Right lobe of liver (tissue), 4 donors: ENCODE measurements around the gene EPHB1.

Source experiments
- POLR2A ChIP-seq: fragments of 450-650 bp; IDR thresholded peaks from one replicate; pipeline ENCODE4 v1.6.1; 2017; ENCODE audit warnings: antibody characterized with exemption, mild to moderate bottlenecking
- TF ChIP-seq, protein P1 (sequence below), 4 donors: fragments of 200-600 bp in 3 of 4; fragments of 450-650 bp in 1 of 4; IDR thresholded peaks; one replicate each; pipeline versions ENCODE4 v1.5.1 to v1.8.0; 2016 to 2022; ENCODE audit warnings: antibody characterized with exemption in 4 of 4, mild to moderate bottlenecking in 2 of 4
- donor health status: DM: no; HTN: no; CAD: no.
- donor health status: DM: no; HTN: no; CAD: no.
- donor health status: DM: no; HTN: yes; CAD: no.

GRCh38 chr3:134877788-134878187 is 82.7 kb downstream of the EPHB1 start:
- TF ChIP-seq, protein P1, sequence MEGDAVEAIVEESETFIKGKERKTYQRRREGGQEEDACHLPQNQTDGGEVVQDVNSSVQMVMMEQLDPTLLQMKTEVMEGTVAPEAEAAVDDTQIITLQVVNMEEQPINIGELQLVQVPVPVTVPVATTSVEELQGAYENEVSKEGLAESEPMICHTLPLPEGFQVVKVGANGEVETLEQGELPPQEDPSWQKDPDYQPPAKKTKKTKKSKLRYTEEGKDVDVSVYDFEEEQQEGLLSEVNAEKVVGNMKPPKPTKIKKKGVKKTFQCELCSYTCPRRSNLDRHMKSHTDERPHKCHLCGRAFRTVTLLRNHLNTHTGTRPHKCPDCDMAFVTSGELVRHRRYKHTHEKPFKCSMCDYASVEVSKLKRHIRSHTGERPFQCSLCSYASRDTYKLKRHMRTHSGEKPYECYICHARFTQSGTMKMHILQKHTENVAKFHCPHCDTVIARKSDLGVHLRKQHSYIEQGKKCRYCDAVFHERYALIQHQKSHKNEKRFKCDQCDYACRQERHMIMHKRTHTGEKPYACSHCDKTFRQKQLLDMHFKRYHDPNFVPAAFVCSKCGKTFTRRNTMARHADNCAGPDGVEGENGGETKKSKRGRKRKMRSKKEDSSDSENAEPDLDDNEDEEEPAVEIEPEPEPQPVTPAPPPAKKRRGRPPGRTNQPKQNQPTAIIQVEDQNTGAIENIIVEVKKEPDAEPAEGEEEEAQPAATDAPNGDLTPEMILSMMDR (IDR thresholded peaks at IDR 0.05) = no peak
- no peak for TF ChIP-seq POLR2A
